Ureter (tissue), 1 donor: ENCODE data around the gene PRMT2. TPM values are rescaled to one million over a fixed set of nuclear protein-coding genes. Genes with fewer than 3 reads are reported as not detected.
"Not testable (repeated sequence)": the region's sequence is repeated elsewhere in the genome, so short reads cannot be mapped to it uniquely, and the experiment has no call there.

Experiments
- DNase-seq: peaks from one replicate; pipeline ENCODE4 v3.0.0-alpha.2; 2020; ENCODE audit warnings: low spot score
- total RNA-seq: library from RNA; stranded (reverse); gene quantifications from one replicate; pipeline ENCODE4 v1.2.4, GENCODE V29; 2023
- donor health status: DM: yes; HTN: yes; CAD: no.

PRMT2 gene
- total RNA-seq, 1 donor from 2014 or later, result 78.1 TPM

GRCh38 chr21:46668381-46668780 is 32.9 kb downstream of the PRMT2 start:
- DNase-seq, result no peak

- DNase-seq, result not testable (repeated sequence)
Measured at GRCh38 chr21:46668904-46669303, 33.4 kb downstream of the PRMT2 start.

DNA sequence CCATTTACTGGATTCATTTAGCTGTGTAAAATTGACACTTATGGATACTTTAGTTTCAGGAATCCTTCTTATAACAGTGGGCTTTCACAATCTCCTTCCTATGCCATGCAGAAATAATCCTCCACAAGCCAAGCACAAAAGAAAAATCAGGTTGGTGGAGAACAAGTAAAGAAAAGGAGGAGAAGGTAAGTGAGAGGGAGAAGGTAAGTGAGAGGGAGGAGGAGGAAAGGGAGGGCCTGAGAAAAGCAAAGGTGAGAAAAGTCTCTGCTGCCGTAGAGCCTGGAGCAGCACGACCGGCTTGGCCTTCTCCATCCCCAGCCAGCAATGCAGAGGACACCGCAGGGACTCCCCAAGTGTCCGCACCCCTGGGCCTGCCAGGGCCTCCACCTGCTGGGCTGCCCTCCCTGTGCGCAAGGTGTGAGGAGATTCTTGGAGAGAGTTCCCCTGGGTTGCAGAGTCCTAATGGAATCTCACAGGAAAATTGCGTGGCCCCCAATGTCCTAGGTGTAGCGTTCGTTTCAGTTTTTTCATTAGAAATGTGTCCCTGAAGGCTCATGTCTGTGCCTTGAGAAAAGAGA is 39.0 kb downstream of the PRMT2 start:
- no peak for DNase-seq

GRCh38 chr21:46675595-46676280 is 40.3 kb downstream of the PRMT2 start:
- no peak for DNase-seq

- not testable (repeated sequence) for DNase-seq
Measured at GRCh38 chr21:46676542-46676941, 41.1 kb downstream of the PRMT2 start.

DNA sequence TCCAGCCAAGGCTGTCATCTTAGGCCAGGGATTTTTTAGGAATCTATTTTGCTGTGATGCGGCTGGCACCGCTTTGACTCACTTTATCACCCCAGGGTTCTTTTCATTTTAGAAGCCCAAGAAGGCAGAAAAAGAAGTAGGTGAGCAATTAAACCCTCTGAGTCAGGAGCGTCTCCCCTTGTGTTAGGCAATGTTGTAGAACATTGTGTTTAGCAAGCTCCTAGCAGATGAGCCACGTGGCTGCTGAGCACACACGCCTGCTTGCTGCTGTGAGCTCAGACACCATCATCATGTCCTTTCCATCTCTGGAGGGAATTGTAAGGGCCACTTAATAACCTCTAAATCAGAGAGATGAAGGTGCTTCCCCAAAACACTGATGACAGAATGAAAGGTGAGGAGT is 46.1 kb downstream of the PRMT2 start:
- not testable (repeated sequence) for DNase-seq

DNA sequence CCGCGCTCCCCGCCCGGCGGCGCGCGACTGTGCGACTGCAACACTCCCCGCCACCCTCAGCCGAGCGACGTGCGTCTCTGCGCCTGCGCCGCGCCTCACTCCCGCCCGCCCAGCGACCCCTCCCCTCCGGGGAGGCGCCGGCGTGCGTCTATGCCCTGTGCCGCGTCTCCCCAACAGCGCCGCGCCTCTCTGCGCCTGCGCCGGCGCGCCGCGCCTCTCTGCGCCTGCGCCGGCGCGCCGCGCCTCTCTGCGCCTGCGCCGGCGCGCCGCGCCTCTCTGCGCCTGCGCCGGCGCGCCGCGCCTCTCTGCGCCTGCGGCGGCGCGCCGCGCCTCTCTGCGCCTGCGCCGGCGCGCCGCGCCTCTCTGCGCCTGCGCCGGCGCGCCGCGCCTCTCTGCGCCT is 63.2 kb downstream of the PRMT2 start:
- DNase-seq, result not testable (repeated sequence)

DNA sequence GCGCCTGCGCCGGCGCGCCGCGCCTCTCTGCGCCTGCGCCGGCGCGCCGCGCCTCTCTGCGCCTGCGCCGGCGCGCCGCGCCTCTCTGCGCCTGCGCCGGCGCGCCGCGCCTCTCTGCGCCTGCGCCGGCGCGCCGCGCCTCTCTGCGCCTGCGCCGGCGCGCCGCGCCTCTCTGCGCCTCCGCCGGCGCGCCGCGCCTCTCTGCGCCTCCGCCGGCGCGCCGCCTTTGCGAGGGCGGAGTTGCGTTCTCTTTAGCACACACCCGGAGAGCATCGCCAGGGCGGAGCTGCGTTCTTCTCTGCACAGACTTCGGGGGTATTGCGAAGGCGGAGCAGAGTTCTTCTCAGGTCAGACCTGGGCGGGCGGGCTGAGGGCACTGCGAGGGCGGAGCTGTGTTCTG is 63.6 kb downstream of the PRMT2 start:
- not testable (repeated sequence) for DNase-seq

Other genes starting within 250 kb of the PRMT2 start
- 52.9 TPM for gene DIP2A, start 176.8 kb upstream of the PRMT2 start, total RNA-seq
- gene S100B, start 30.6 kb upstream of the PRMT2 start, total RNA-seq, result 3.0 TPM